WTC11 (cell line): ENCODE results near the gene ABCB6. TPM values are rescaled to one million over a fixed set of nuclear protein-coding genes. Genes with fewer than 3 reads are reported as not detected.

ENCODE experiments used
- ATAC-seq: fragments of 200-7000 bp; cut with Tn5 transposase; 2 replicates; pipeline ENCODE4 v1.10.0; 2021; ENCODE audit warnings: mild to moderate bottlenecking, moderate library complexity
- CTCF ChIA-PET: fragments of 300-600 bp; sonication (Branson Sonifier 250); formaldehyde crosslinking; loops from one replicate; lab custom pipeline; 2021; ENCODE audit warnings: antibody characterized with exemption; lab: Charles Lee
- POLR2A ChIA-PET: fragments of 350-600 bp; sonication (Branson Sonifier 250); formaldehyde crosslinking; loops from one replicate; lab custom pipeline; 2021; ENCODE audit warnings: antibody characterized with exemption; lab: Charles Lee
- DNase-seq: peaks from one replicate; pipeline ENCODE4 v3.0.0; 2021; ENCODE audit warnings: low spot score
- H3K27ac Mint-ChIP-seq: 2 replicates; pipeline ENCODE4 v1.8.0; 2021; ENCODE audit warnings: mixed read lengths
- H3K27me3 Mint-ChIP-seq: 2 replicates; pipeline ENCODE4 v1.8.0; 2021; ENCODE audit warnings: low read depth, mild to moderate bottlenecking, moderate library complexity, mixed read lengths
- H3K36me3 Mint-ChIP-seq: 2 replicates; pipeline ENCODE4 v1.8.0; 2021; ENCODE audit warnings: mixed read lengths
- H3K4me1 Mint-ChIP-seq: 2 replicates; pipeline ENCODE4 v1.8.0; 2022; ENCODE audit warnings: mixed read lengths
- H3K4me3 Mint-ChIP-seq: 2 replicates; pipeline ENCODE4 v1.8.0; 2021; ENCODE audit warnings: mild to moderate bottlenecking, moderate library complexity, mixed read lengths
- H3K9me3 Mint-ChIP-seq: 2 replicates; pipeline ENCODE4 v1.8.0; 2021; ENCODE audit warnings: mixed read lengths
- ARID4B ChIP-seq: sonication (generic); formaldehyde crosslinking; IDR thresholded peaks from 2 replicates; pipeline ENCODE4 v1.8.0; 2023; ENCODE audit warnings: missing genetic modification reagents, mild to moderate bottlenecking, borderline replicate concordance
- E2F5 ChIP-seq: sonication (generic); formaldehyde crosslinking; IDR thresholded peaks from 2 replicates; pipeline ENCODE4 v1.8.1; 2022; ENCODE audit warnings: mild to moderate bottlenecking, moderate library complexity, missing genetic modification reagents
- GABPB1 ChIP-seq: sonication (generic); formaldehyde crosslinking; IDR thresholded peaks from 2 replicates; pipeline ENCODE4 v1.8.1; 2023; ENCODE audit warnings: mild to moderate bottlenecking, missing genetic modification reagents
- IRF2 ChIP-seq: sonication (generic); formaldehyde crosslinking; IDR thresholded peaks from 2 replicates; pipeline ENCODE4 v1.8.0; 2022; ENCODE audit warnings: low read depth, missing genetic modification reagents, borderline replicate concordance
- RORB ChIP-seq: fragments of 250-450 bp; sonication (Bioruptor Pico); IDR thresholded peaks from 2 replicates; pipeline ENCODE4 v1.9.0; 2021; ENCODE audit warnings: mild to moderate bottlenecking
- SMAD3 ChIP-seq: sonication (generic); formaldehyde crosslinking; IDR thresholded peaks from 2 replicates; pipeline ENCODE4 v1.8.0; 2022; ENCODE audit warnings: missing genetic modification reagents, mild to moderate bottlenecking, borderline replicate concordance
- TP53 ChIP-seq: sonication (generic); formaldehyde crosslinking; IDR thresholded peaks from 2 replicates; pipeline ENCODE4 v1.8.1; 2023; ENCODE audit warnings: mild to moderate bottlenecking, missing genetic modification reagents
- ZBTB21 ChIP-seq: sonication (generic); formaldehyde crosslinking; IDR thresholded peaks from 2 replicates; pipeline ENCODE4 v1.8.1; 2023; ENCODE audit warnings: mild to moderate bottlenecking, missing genetic modification reagents, borderline replicate concordance
- ZNF121 ChIP-seq: sonication (generic); formaldehyde crosslinking; IDR thresholded peaks from 2 replicates; pipeline ENCODE4 v1.8.0; 2023; ENCODE audit warnings: missing genetic modification reagents
- ZNF138 ChIP-seq: sonication (generic); formaldehyde crosslinking; conservative IDR thresholded peaks from 2 replicates; pipeline ENCODE4 v1.8.1; 2022; ENCODE audit warnings: mild to moderate bottlenecking, moderate library complexity, missing genetic modification reagents
- ZNF423 ChIP-seq: fragments of 250-450 bp; sonication (Bioruptor Pico); IDR thresholded peaks from 2 replicates; pipeline ENCODE4 v2.1.2; 2022; ENCODE audit warnings: mild to moderate bottlenecking, moderate library complexity
- ZNF671 ChIP-seq: fragments of 250-450 bp; sonication (Bioruptor Pico); IDR thresholded peaks from 2 replicates; pipeline ENCODE4 v1.8.0; 2021; ENCODE audit warnings: mild to moderate bottlenecking
- total RNA-seq: library from RNA; stranded (reverse); gene quantifications from 3 replicates; pipeline ENCODE4 v1.2.3, GENCODE V29; 2021
- TF ChIP-seq, protein P1 (sequence below): fragments of 250-450 bp; sonication (Bioruptor Pico); IDR thresholded peaks from 2 replicates; pipeline ENCODE4 v1.9.0; 2021; ENCODE audit warnings: mild to moderate bottlenecking, borderline replicate concordance

ABCB6 gene
- total RNA-seq, 1 experiment from 2014 or later = 44.8 TPM

DNA sequence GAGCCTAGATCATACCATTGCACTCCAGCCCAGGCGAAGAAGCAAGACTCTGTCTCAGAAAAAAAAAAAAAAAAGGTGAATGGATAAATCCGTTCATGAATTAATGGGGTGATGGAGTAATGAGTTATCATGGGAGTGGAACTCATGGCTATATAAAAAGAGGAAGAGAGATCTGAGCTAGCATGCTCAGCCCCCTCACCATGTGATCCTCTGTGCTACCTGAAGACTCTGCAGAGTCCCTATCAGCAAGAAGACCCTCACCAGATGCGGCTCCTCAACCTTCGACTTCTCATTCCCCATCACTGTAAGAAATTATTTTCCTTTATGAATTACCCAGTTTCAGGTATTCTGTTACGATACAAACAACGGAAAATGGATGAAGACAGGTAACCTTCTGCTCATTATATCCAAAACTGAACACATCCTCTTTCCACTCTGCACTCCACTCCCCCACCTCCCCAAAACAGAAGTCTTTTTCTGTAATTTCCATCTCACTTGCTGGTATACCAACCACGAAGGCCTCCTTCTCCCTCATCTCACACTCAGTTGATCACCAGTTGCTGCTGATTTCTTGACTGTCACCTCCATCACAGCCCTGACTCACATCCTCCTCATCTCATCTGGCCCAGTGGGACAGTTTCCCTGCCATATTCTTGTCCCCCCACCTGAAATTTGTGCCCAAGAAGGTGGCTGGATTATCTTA lies 31.9 kb downstream of the ABCB6 start:
- ChIA-PET POLR2A (no interaction called here), CTCF (no interaction called here)
- no peak for DNase-seq
- H3K36me3 Mint-ChIP-seq = peaks cover 13% of the 10 kb centered on the region; the same call in 1 of the 2 replicates
- no peak overlapping the region for H3K4me3 Mint-ChIP-seq
- no peak overlapping the region; the same call in 1 of the 2 replicates for H3K27ac Mint-ChIP-seq
- TF ChIP-seq E2F5 (no peak), ZNF121 (CRISPR knock-in tag) (no peak), TP53 (CRISPR knock-in tag) (no peak), ZNF138 (no peak), ZBTB21 (CRISPR knock-in tag) (no peak), ZNF423 (CRISPR knock-in tag) (no peak), RORB (CRISPR knock-in tag) (no peak), GABPB1 (CRISPR knock-in tag) (no peak), SMAD3 (no peak), IRF2 (no peak)
- TF ChIP-seq, protein P1, sequence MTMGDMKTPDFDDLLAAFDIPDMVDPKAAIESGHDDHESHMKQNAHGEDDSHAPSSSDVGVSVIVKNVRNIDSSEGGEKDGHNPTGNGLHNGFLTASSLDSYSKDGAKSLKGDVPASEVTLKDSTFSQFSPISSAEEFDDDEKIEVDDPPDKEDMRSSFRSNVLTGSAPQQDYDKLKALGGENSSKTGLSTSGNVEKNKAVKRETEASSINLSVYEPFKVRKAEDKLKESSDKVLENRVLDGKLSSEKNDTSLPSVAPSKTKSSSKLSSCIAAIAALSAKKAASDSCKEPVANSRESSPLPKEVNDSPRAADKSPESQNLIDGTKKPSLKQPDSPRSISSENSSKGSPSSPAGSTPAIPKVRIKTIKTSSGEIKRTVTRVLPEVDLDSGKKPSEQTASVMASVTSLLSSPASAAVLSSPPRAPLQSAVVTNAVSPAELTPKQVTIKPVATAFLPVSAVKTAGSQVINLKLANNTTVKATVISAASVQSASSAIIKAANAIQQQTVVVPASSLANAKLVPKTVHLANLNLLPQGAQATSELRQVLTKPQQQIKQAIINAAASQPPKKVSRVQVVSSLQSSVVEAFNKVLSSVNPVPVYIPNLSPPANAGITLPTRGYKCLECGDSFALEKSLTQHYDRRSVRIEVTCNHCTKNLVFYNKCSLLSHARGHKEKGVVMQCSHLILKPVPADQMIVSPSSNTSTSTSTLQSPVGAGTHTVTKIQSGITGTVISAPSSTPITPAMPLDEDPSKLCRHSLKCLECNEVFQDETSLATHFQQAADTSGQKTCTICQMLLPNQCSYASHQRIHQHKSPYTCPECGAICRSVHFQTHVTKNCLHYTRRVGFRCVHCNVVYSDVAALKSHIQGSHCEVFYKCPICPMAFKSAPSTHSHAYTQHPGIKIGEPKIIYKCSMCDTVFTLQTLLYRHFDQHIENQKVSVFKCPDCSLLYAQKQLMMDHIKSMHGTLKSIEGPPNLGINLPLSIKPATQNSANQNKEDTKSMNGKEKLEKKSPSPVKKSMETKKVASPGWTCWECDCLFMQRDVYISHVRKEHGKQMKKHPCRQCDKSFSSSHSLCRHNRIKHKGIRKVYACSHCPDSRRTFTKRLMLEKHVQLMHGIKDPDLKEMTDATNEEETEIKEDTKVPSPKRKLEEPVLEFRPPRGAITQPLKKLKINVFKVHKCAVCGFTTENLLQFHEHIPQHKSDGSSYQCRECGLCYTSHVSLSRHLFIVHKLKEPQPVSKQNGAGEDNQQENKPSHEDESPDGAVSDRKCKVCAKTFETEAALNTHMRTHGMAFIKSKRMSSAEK = no peak
- TF ChIP-seq, all 79 proteins: peak for 0
- no peak for ATAC-seq
- H3K27me3 Mint-ChIP-seq = peaks cover 3% of the 10 kb centered on the region; the same call in 1 of the 2 replicates
- no peaks in the 10 kb centered on the region for H3K4me1 Mint-ChIP-seq
- no peaks in the 10 kb centered on the region for H3K9me3 Mint-ChIP-seq

DNA sequence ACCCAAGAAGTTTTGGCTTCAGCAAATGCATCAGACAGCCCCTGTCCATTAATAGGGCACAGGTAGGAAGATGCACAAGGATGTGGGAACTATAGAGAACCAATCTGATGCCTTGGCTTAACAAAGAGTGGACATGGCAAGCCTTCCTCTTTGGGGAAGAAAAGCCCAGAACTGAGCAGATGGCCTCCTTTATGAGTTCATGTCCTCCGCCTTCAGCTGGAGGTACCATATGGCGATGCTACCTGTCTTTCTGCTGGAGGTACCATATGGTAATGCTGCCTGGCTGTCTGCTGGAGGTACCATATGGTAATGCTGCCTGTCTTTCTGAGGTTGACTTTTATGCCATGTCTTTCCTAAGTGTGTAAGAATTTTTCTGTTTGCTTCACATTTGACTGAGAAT lies 34.6 kb downstream of the ABCB6 start:
- Mint-ChIP-seq H3K27me3 (no peaks in the 10 kb centered on the region), H3K36me3 (peaks cover 27% of the 10 kb centered on the region)

More for the DNA sequence above, 34.6 kb downstream of the ABCB6 start:
- POLR2A ChIA-PET = no interaction called here
- no peak for ATAC-seq
- Mint-ChIP-seq H3K9me3 (no peaks in the 10 kb centered on the region), H3K27ac (no peak overlapping the region), H3K4me1 (peaks cover 3% of the 10 kb centered on the region)
- no peak for TF ChIP-seq TP53 (CRISPR knock-in tag)
- TF ChIP-seq ZNF671 = no peak
- TF ChIP-seq ARID4B (CRISPR knock-in tag) = no peak
- TF ChIP-seq, all 79 proteins: peak for 0
- H3K4me3 Mint-ChIP-seq = no peak overlapping the region
- DNase-seq = no peak
- CTCF ChIA-PET = no interaction called here
